H9 (cell line): ENCODE measurements around the gene CCDC40. TPM values are rescaled to one million over a fixed set of nuclear protein-coding genes. Genes with fewer than 3 reads are reported as not detected.

ENCODE experiments used
- DNase-seq: peaks from one replicate; pipeline ENCODE4 v3.0.0-alpha.2; 2017
- H2AFZ ChIP-seq: one replicate; pipeline ENCODE4 v1.6.1; 2013; ENCODE audit warnings: mild to moderate bottlenecking, low read length, control low read depth, moderate library complexity
- H2AK5ac ChIP-seq: 2 replicates; pipeline ENCODE4 v1.6.1; 2013; ENCODE audit warnings: low read length, control low read depth, mixed read lengths; ENCODE audit not compliant: insufficient read length
- H2BK120ac ChIP-seq: one replicate; pipeline ENCODE4 v1.6.1; 2013; ENCODE audit warnings: low read depth, mild to moderate bottlenecking, low read length, control low read depth, inconsistent platforms; ENCODE audit not compliant: poor library complexity, severe bottlenecking
- H2BK12ac ChIP-seq: 2 replicates; pipeline ENCODE4 v1.6.1; 2013; ENCODE audit warnings: low read length, control low read depth, mixed read lengths, low read depth; ENCODE audit not compliant: insufficient read length
- H2BK15ac ChIP-seq: 2 replicates; pipeline ENCODE4 v1.6.1; 2013; ENCODE audit warnings: low read depth, low read length, control low read depth
- H2BK20ac ChIP-seq: one replicate; pipeline ENCODE4 v1.6.1; 2013; ENCODE audit warnings: low read depth, mild to moderate bottlenecking, low read length, control low read depth, inconsistent platforms; ENCODE audit not compliant: poor library complexity, severe bottlenecking
- H2BK5ac ChIP-seq: 2 replicates; pipeline ENCODE4 v1.6.1; 2013; ENCODE audit warnings: low read length, control low read depth, mixed read lengths; ENCODE audit not compliant: insufficient read length
- H3K14ac ChIP-seq: 2 replicates; pipeline ENCODE4 v1.6.1; 2013; ENCODE audit warnings: low read length, control low read depth; ENCODE audit not compliant: insufficient read depth
- H3K18ac ChIP-seq: 2 replicates; pipeline ENCODE4 v1.6.1; 2013; ENCODE audit warnings: low read depth, mild to moderate bottlenecking, mixed read lengths, low read length, control low read depth; ENCODE audit not compliant: insufficient read length
- H3K23ac ChIP-seq: 2 replicates; pipeline ENCODE4 v1.6.1; 2013; ENCODE audit warnings: low read length, control low read depth, mixed read lengths, low read depth; ENCODE audit not compliant: insufficient read length
- H3K23me2 ChIP-seq: 2 replicates; pipeline ENCODE4 v1.6.1; 2013; ENCODE audit warnings: low read depth, mild to moderate bottlenecking, mixed read lengths, low read length, control low read depth; ENCODE audit not compliant: insufficient read length, poor library complexity, severe bottlenecking
- H3K27ac ChIP-seq: 2 replicates; pipeline ENCODE4 v1.5.1; 2013; ENCODE audit warnings: low read length, control low read depth, mixed read lengths, low read depth; ENCODE audit not compliant: insufficient read length
- H3K27me3 ChIP-seq: 2 replicates; pipeline ENCODE4 v1.6.1; 2013; ENCODE audit warnings: low read length, control low read depth, inconsistent platforms; ENCODE audit not compliant: insufficient read depth
- H3K4ac ChIP-seq: 2 replicates; pipeline ENCODE4 v1.6.1; 2013; ENCODE audit warnings: low read depth, mild to moderate bottlenecking, control low read depth, inconsistent platforms, low read length, moderate library complexity
- H3K4me1 ChIP-seq: 2 replicates; pipeline ENCODE4 v1.6.1; 2013; ENCODE audit warnings: low read length, control low read depth, inconsistent platforms; ENCODE audit not compliant: insufficient read depth
- H3K4me2 ChIP-seq: 2 replicates; pipeline ENCODE4 v1.6.1; 2013; ENCODE audit warnings: low read length, control low read depth, mixed read lengths; ENCODE audit not compliant: insufficient read length, insufficient read depth
- H3K56ac ChIP-seq: 2 replicates; pipeline ENCODE4 v1.6.1; 2013; ENCODE audit warnings: low read depth, mild to moderate bottlenecking, mixed read lengths, low read length, control low read depth; ENCODE audit not compliant: insufficient read length
- H3K79me1 ChIP-seq: 2 replicates; pipeline ENCODE4 v1.6.1; 2013; ENCODE audit warnings: low read depth, mild to moderate bottlenecking, moderate library complexity, low read length, control low read depth, inconsistent platforms; ENCODE audit not compliant: insufficient read depth, poor library complexity, severe bottlenecking
- H3K79me2 ChIP-seq: 2 replicates; pipeline ENCODE4 v1.6.1; 2013; ENCODE audit warnings: low read length, control low read depth, inconsistent platforms; ENCODE audit not compliant: insufficient read depth
- H3K9ac ChIP-seq: 2 replicates; pipeline ENCODE4 v1.6.1; 2013; ENCODE audit warnings: low read length, control low read depth, mixed read lengths; ENCODE audit not compliant: insufficient read length; ENCODE audit errors: extremely low read depth
- H3K9me3 ChIP-seq: one replicate; pipeline ENCODE4 v1.6.1; 2013; ENCODE audit warnings: low read depth, low read length, inconsistent platforms; ENCODE audit not compliant: control insufficient read depth
- H3T11ph ChIP-seq: one replicate; pipeline ENCODE4 v1.6.1; 2013; ENCODE audit warnings: mild to moderate bottlenecking, low read length, control low read depth, inconsistent platforms
- H4K20me1 ChIP-seq: one replicate; pipeline ENCODE4 v1.6.1; 2013; ENCODE audit not compliant: control insufficient read depth, insufficient read length, insufficient read depth
- H4K5ac ChIP-seq: 2 replicates; pipeline ENCODE4 v1.6.1; 2013; ENCODE audit warnings: low read depth, mild to moderate bottlenecking, mixed read lengths, low read length, control low read depth; ENCODE audit not compliant: insufficient read length
- H4K8ac ChIP-seq: replicated peaks from 2 replicates; pipeline ENCODE4 v1.6.1; 2013; ENCODE audit warnings: low read length, control low read depth, mixed read lengths, low read depth; ENCODE audit not compliant: insufficient read length
- H4K91ac ChIP-seq: 2 replicates; pipeline ENCODE4 v1.6.1; 2013; ENCODE audit warnings: low read depth, mild to moderate bottlenecking, moderate library complexity, mixed read lengths, low read length, control low read depth; ENCODE audit not compliant: insufficient read length
- H3K27ac Mint-ChIP-seq, 3 experiments: 2 replicates in 2 of 3; 3 replicates in 1 of 3; pipeline ENCODE4 v1.8.0; 2020 to 2021; ENCODE audit warnings: mixed read lengths in 3 of 3, mild to moderate bottlenecking in 1 of 3, moderate library complexity in 1 of 3
- H3K27me3 Mint-ChIP-seq: 2 replicates; pipeline ENCODE4 v1.8.0; 2021; ENCODE audit warnings: low read depth, mild to moderate bottlenecking, moderate library complexity, mixed read lengths
- H3K36me3 Mint-ChIP-seq, 3 experiments: 2 replicates in 2 of 3; 3 replicates in 1 of 3; pipeline ENCODE4 v1.8.0; 2020 to 2021; ENCODE audit warnings: low read depth in 3 of 3, mixed read lengths in 3 of 3; ENCODE audit not compliant: insufficient read depth in 1 of 3
- H3K4me1 Mint-ChIP-seq, 2 experiments: 2 replicates each; pipeline ENCODE4 v1.8.0; 2020; ENCODE audit warnings: mixed read lengths in 2 of 2
- H3K4me3 Mint-ChIP-seq, 2 experiments: 2 replicates in 1 of 2; 3 replicates in 1 of 2; pipeline ENCODE4 v1.8.0; 2020 to 2021; ENCODE audit warnings: mild to moderate bottlenecking in 2 of 2, mixed read lengths in 2 of 2, moderate library complexity in 1 of 2
- H3K9me3 Mint-ChIP-seq, 2 experiments: 2 replicates in 1 of 2; 3 replicates in 1 of 2; pipeline ENCODE4 v1.8.0; 2020; ENCODE audit warnings: mild to moderate bottlenecking in 2 of 2, mixed read lengths in 2 of 2, moderate library complexity in 1 of 2
- CTCF ChIP-seq: fragments of 200-600 bp; sonication (generic); conservative IDR thresholded peaks from 3 replicates; pipeline ENCODE4 v1.8.0; 2021; ENCODE audit warnings: antibody characterized with exemption, mild to moderate bottlenecking
- WGBS: extraction: QIAGEN DNeasy Blood & Tissue Kit; methylation state at CpG from one replicate; pipeline ENCODE4 v1.1.7; 2013; ENCODE audit warnings: missing lambda C conversion rate, low lambda C conversion rate, mixed read lengths; ENCODE audit not compliant: insufficient read length; ENCODE audit errors: extremely low coverage; 5-methylcytosine and 5-hydroxymethylcytosine counted together
- total RNA-seq: library from RNA; stranded (reverse); gene quantifications from 2 replicates; pipeline ENCODE4 v1.2.1, GENCODE V29; 2021

CCDC40 gene
- total RNA-seq, 1 experiment from 2014 or later, result 8.9 TPM

- Histone ChIP-seq H3K23ac (no peak overlapping the region), H2BK12ac (no peak overlapping the region), H4K8ac (no peak overlapping the region), H2AK5ac (no peak overlapping the region), H3K14ac (no peak overlapping the region; the same call in 1 of the 2 replicates), H2AFZ (no peak overlapping the region), H4K20me1 (no peaks in the 10 kb centered on the region), H3K4ac (no peak overlapping the region), H3K56ac (no peak overlapping the region), H2BK15ac (no peak overlapping the region), H3K18ac (no peak overlapping the region), H4K91ac (no peak overlapping the region), H3K23me2 (no peaks in the 10 kb centered on the region), H3K79me1 (no peaks in the 10 kb centered on the region), H3K27me3 (no peaks in the 10 kb centered on the region; the same call in 1 of the 2 replicates), H3T11ph (no peak overlapping the region), H3K9me3 (no peaks in the 10 kb centered on the region), H2BK20ac (no peak overlapping the region), H3K9ac (no peak overlapping the region), H2BK5ac (no peak overlapping the region), H3K4me1 (no peaks in the 10 kb centered on the region), H3K4me2 (no peak overlapping the region), H4K5ac (no peak overlapping the region), H3K27ac (no peak overlapping the region), H3K79me2 (no peaks in the 10 kb centered on the region), H2BK120ac (no peak overlapping the region)
- Mint-ChIP-seq H3K9me3 (no peaks in the 10 kb centered on the region; a peak in 1 of 5 replicates), H3K4me1 (peaks cover 3 to 4% of the 10 kb centered on the region in 2 experiments; a peak in 2 of 4 replicates), H3K27ac (peak overlapping the region in 1 of 3 experiments; percentile 50; a peak in 3 of 7 replicates), H3K27me3 (peaks cover 8% of the 10 kb centered on the region), H3K4me3 (no peak overlapping the region), H3K36me3 (peaks cover 0 to 4% (median 0%) of the 10 kb centered on the region in 3 experiments; a peak in 2 of 7 replicates)
- DNase-seq, result peak; percentile 34
- no CpG with 5 or more reads among the region's 37 CpGs for WGBS
- TF ChIP-seq CTCF, result no peak
Measured at GRCh38 chr17:80095038-80095843, 58.8 kb downstream of the CCDC40 start.
